ENCODE results near the gene FOXP4. TPM values are rescaled to one million over a fixed set of nuclear protein-coding genes. Genes with fewer than 3 reads are reported as not detected.
A peak's percentile ranks its signal among the peaks of the same experiment; 100 is the strongest.

FOXP4 gene
- total RNA-seq, 1 donor from 2014 or later: 2.7 TPM

DNA sequence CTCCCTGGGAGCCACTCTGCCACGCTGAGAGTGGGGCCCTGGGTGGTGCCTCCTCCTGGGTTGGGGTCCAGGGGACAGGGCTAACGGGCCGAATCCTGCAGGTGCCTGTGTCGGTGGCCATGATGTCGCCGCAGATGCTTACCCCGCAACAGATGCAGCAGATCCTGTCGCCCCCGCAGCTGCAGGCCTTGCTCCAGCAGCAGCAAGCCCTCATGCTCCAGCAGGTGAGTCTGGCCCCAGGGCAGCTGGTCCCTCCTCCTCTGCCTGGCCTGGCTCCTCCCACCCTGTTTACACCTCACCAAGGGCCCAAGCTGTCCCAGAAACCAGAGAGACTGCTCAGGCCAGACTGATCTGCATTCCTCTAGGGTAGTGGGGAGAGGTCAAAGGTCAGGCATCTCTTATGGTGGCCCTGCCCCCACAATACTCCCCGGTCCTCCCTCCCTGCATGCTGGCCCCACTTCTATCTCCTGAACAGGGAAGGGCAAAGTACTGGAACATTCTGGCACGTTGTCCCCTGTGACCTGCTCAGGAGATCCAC is 38.6 kb downstream of the FOXP4 start:
- H3K27ac Mint-ChIP-seq: no peak overlapping the region
- TF ChIP-seq EZH2phosphoT487 (IDR thresholded peaks at IDR 0.05) (no peak), EZH2 (IDR thresholded peaks at IDR 0.05) (no peak)
- TF ChIP-seq, protein P1, sequence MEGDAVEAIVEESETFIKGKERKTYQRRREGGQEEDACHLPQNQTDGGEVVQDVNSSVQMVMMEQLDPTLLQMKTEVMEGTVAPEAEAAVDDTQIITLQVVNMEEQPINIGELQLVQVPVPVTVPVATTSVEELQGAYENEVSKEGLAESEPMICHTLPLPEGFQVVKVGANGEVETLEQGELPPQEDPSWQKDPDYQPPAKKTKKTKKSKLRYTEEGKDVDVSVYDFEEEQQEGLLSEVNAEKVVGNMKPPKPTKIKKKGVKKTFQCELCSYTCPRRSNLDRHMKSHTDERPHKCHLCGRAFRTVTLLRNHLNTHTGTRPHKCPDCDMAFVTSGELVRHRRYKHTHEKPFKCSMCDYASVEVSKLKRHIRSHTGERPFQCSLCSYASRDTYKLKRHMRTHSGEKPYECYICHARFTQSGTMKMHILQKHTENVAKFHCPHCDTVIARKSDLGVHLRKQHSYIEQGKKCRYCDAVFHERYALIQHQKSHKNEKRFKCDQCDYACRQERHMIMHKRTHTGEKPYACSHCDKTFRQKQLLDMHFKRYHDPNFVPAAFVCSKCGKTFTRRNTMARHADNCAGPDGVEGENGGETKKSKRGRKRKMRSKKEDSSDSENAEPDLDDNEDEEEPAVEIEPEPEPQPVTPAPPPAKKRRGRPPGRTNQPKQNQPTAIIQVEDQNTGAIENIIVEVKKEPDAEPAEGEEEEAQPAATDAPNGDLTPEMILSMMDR (IDR thresholded peaks at IDR 0.05): no peak
- Histone ChIP-seq H3K36me3 (no peaks in the 10 kb centered on the region), H3K4me2 (no peak overlapping the region), H4K20me1 (ENCODE audit: low read depth) (peaks cover 48% of the 10 kb centered on the region), H3K79me2 (ENCODE audit: low read depth) (peaks cover 7% of the 10 kb centered on the region), H3F3A (ENCODE audit: low read depth) (peaks cover 7% of the 10 kb centered on the region), H2AFZ (replicated peaks) (no peak overlapping the region), H3K27ac (no peak overlapping the region), H3K27me3 (no peaks in the 10 kb centered on the region), H3K9ac (no peak overlapping the region), H3K4me3 (no peak overlapping the region), H3K4me1 (peaks cover 50% of the 10 kb centered on the region), H3K9me3 (ENCODE audit: low read depth) (no peaks in the 10 kb centered on the region)
- peak; percentile 69 for DNase-seq (ENCODE audit: low spot score)
- no peaks in the 10 kb centered on the region for H3K9me3 Mint-ChIP-seq
- H3K27me3 Mint-ChIP-seq (ENCODE audit: insufficient read depth, low read depth): peaks cover 9% of the 10 kb centered on the region
- peaks cover 71% of the 10 kb centered on the region for H3K4me1 Mint-ChIP-seq
- peaks cover 33% of the 10 kb centered on the region for H3K36me3 Mint-ChIP-seq
- H3K4me3 Mint-ChIP-seq: no peak overlapping the region

- Histone ChIP-seq H4K20me1 (ENCODE audit: low read depth) (peaks cover 49% of the 10 kb centered on the region), H3K4me3 (no peak overlapping the region), H3K27ac (no peak overlapping the region), H3K4me1 (peaks cover 45% of the 10 kb centered on the region), H3K9me3 (ENCODE audit: low read depth) (no peaks in the 10 kb centered on the region), H3K79me2 (ENCODE audit: low read depth) (no peaks in the 10 kb centered on the region), H3F3A (ENCODE audit: low read depth) (peaks cover 7% of the 10 kb centered on the region), H3K4me2 (no peak overlapping the region), H3K27me3 (no peaks in the 10 kb centered on the region), H2AFZ (replicated peaks) (no peak overlapping the region), H3K9ac (no peak overlapping the region), H3K36me3 (no peaks in the 10 kb centered on the region)
- H3K9me3 Mint-ChIP-seq: no peaks in the 10 kb centered on the region
- peaks cover 69% of the 10 kb centered on the region for H3K4me1 Mint-ChIP-seq
- DNase-seq (ENCODE audit: low spot score): no peak
- TF ChIP-seq EZH2 (IDR thresholded peaks at IDR 0.05): no peak
- H3K4me3 Mint-ChIP-seq: no peak overlapping the region
- H3K27me3 Mint-ChIP-seq (ENCODE audit: insufficient read depth, low read depth): peaks cover 9% of the 10 kb centered on the region
- peak overlapping the region; percentile 67 for H3K27ac Mint-ChIP-seq
- H3K36me3 Mint-ChIP-seq: peaks cover 32% of the 10 kb centered on the region
Observed at GRCh38 chr6:41585605-41586004, 39.4 kb downstream of the FOXP4 start.

- Histone ChIP-seq H3K9me3 (ENCODE audit: low read depth) (no peaks in the 10 kb centered on the region), H3F3A (ENCODE audit: low read depth) (peaks cover 11% of the 10 kb centered on the region), H3K79me2 (ENCODE audit: low read depth) (no peaks in the 10 kb centered on the region), H3K27ac (no peak overlapping the region), H4K20me1 (ENCODE audit: low read depth) (peaks cover 56% of the 10 kb centered on the region), H3K9ac (no peak overlapping the region), H3K4me3 (no peak overlapping the region), H3K36me3 (no peaks in the 10 kb centered on the region), H2AFZ (replicated peaks) (no peak overlapping the region), H3K27me3 (no peaks in the 10 kb centered on the region), H3K4me2 (no peak overlapping the region), H3K4me1 (peaks cover 44% of the 10 kb centered on the region)
- TF ChIP-seq, protein P1 (IDR thresholded peaks at IDR 0.05): no peak
- TF ChIP-seq EZH2 (IDR thresholded peaks at IDR 0.05) (no peak), EZH2phosphoT487 (IDR thresholded peaks at IDR 0.05) (no peak)
- no peak for DNase-seq (ENCODE audit: low spot score)
- H3K27me3 Mint-ChIP-seq (ENCODE audit: insufficient read depth, low read depth): peaks cover 10% of the 10 kb centered on the region
- peaks cover 28% of the 10 kb centered on the region for H3K36me3 Mint-ChIP-seq
- peaks cover 67% of the 10 kb centered on the region for H3K4me1 Mint-ChIP-seq
- H3K27ac Mint-ChIP-seq: peak overlapping the region; percentile 65
- no peak overlapping the region for H3K4me3 Mint-ChIP-seq
- no peaks in the 10 kb centered on the region for H3K9me3 Mint-ChIP-seq
Observed at GRCh38 chr6:41586252-41587007, 40.2 kb downstream of the FOXP4 start.

All from neural progenitor cell (in vitro differentiated cells).